Kidney capillary endothelial cell (primary cell): Measurements from ENCODE around the gene ZNF609.

Source experiments
- DNase-seq: peaks from one replicate; pipeline ENCODE4 v3.0.0-alpha.2; 2018; ENCODE audit warnings: low spot score

Gene ZNF609

GRCh38 chr15:64544450-64544849, 84.1 kb downstream of the ZNF609 start:
- no peak for DNase-seq

- no peak for DNase-seq
These were observed 86.9 kb downstream of the ZNF609 start for GRCh38 chr15:64547275-64547674.

GRCh38 chr15:64548235-64548634, 87.9 kb downstream of the ZNF609 start:
- no peak for DNase-seq

- DNase-seq, result no peak
These were observed 89.5 kb downstream of the ZNF609 start for GRCh38 chr15:64549860-64550259.

GRCh38 chr15:64552281-64552948, 92.0 kb downstream of the ZNF609 start:
- DNase-seq, result no peak

GRCh38 chr15:64558460-64559179, 98.2 kb downstream of the ZNF609 start:
- no peak for DNase-seq

GRCh38 chr15:64559243-64559642, 98.9 kb downstream of the ZNF609 start:
- DNase-seq, result no peak

GRCh38 chr15:64560501-64560900, 100.1 kb downstream of the ZNF609 start:
- no peak for DNase-seq

- DNase-seq, result no peak
These were observed 100.6 kb downstream of the ZNF609 start for GRCh38 chr15:64560998-64561397.

GRCh38 chr15:64562003-64562640, 101.7 kb downstream of the ZNF609 start:
- DNase-seq, result no peak

- DNase-seq, result no peak
These were observed 105.7 kb downstream of the ZNF609 start for GRCh38 chr15:64566102-64566501.

GRCh38 chr15:64566629-64567427, 106.5 kb downstream of the ZNF609 start:
- no peak for DNase-seq

- no peak for DNase-seq
These were observed 108.4 kb downstream of the ZNF609 start for GRCh38 chr15:64568765-64569164.

GRCh38 chr15:64571857-64572291, 111.5 kb downstream of the ZNF609 start:
- no peak for DNase-seq

- DNase-seq, result no peak
These were observed 112.5 kb downstream of the ZNF609 start for GRCh38 chr15:64572856-64573255.

- DNase-seq, result no peak
These were observed 114.1 kb downstream of the ZNF609 start for GRCh38 chr15:64574301-64575017.

- DNase-seq, result no peak
These were observed 120.5 kb downstream of the ZNF609 start for GRCh38 chr15:64580696-64581407.

GRCh38 chr15:64581408-64581761, 121.0 kb downstream of the ZNF609 start:
- DNase-seq, result no peak

GRCh38 chr15:64582202-64582601, 121.8 kb downstream of the ZNF609 start:
- DNase-seq, result no peak

GRCh38 chr15:64583519-64583918, 123.1 kb downstream of the ZNF609 start:
- DNase-seq, result no peak

GRCh38 chr15:64583983-64584382, 123.6 kb downstream of the ZNF609 start:
- no peak for DNase-seq
